Liver (tissue), 9 donors: ENCODE results near the gene CNMD. TPM values are rescaled to one million over a fixed set of nuclear protein-coding genes. Genes with fewer than 3 reads are reported as not detected.

ENCODE experiments used
- DNase-seq: peaks from one replicate; pipeline ENCODE4 v3.0.0-alpha.2; 2017; ENCODE audit warnings: low spot score
- H3K27ac ChIP-seq, 2 donors: one replicate each; pipeline ENCODE4 v1.7.0; 2013; ENCODE audit warnings: inconsistent platforms in 2 of 2, low read length in 2 of 2, control low read depth in 1 of 2, low read depth in 1 of 2, mild to moderate bottlenecking in 1 of 2
- H3K27me3 ChIP-seq, 4 donors: one replicate each; pipeline versions ENCODE4 v1.6.1 to v1.7.0; 2013; ENCODE audit warnings: low read length in 3 of 4, inconsistent platforms in 1 of 4, mild to moderate bottlenecking in 1 of 4, moderate library complexity in 1 of 4; ENCODE audit not compliant: control insufficient read depth in 4 of 4, insufficient read depth in 4 of 4
- H3K36me3 ChIP-seq, 4 donors: one replicate each; pipeline versions ENCODE4 v1.6.1 to v1.7.0; 2013; ENCODE audit warnings: low read length in 3 of 4, mild to moderate bottlenecking in 3 of 4, low read depth in 1 of 4, moderate library complexity in 1 of 4; ENCODE audit not compliant: control insufficient read depth in 4 of 4, insufficient read depth in 3 of 4
- H3K4me1 ChIP-seq, 4 donors: one replicate each; pipeline versions ENCODE4 v1.6.1 to v1.7.0; 2013; ENCODE audit warnings: low read length in 3 of 4, mild to moderate bottlenecking in 3 of 4, moderate library complexity in 1 of 4; ENCODE audit not compliant: control insufficient read depth in 4 of 4, insufficient read depth in 4 of 4
- H3K4me3 ChIP-seq, 3 donors: one replicate each; pipeline versions ENCODE4 v1.6.1 to v1.7.0; 2013; ENCODE audit warnings: low read length in 3 of 3, control low read depth in 1 of 3, low read depth in 1 of 3, mild to moderate bottlenecking in 1 of 3
- H3K9ac ChIP-seq, 2 donors: one replicate each; pipeline ENCODE4 v1.7.0; 2013; ENCODE audit warnings: low read length in 2 of 2, mild to moderate bottlenecking in 2 of 2, moderate library complexity in 2 of 2, control low read depth in 1 of 2, low read depth in 1 of 2
- H3K9me3 ChIP-seq, 4 donors: one replicate each; pipeline versions ENCODE4 v1.6.1 to v1.7.0; 2013; ENCODE audit warnings: low read length in 3 of 4; ENCODE audit not compliant: control insufficient read depth in 4 of 4
- FOXA1 ChIP-seq: IDR thresholded peaks from 2 replicates; pipeline ENCODE4 v1.6.1; 2016; ENCODE audit warnings: antibody characterized with exemption
- FOXA2 ChIP-seq: IDR thresholded peaks from 2 replicates; pipeline ENCODE4 v1.6.1; 2016; ENCODE audit warnings: antibody characterized with exemption
- GABPA ChIP-seq, 2 donors: IDR thresholded peaks in 1 of 2; conservative IDR thresholded peaks in 1 of 2; 2 replicates each; pipeline ENCODE4 v1.6.1; 2016; ENCODE audit warnings: antibody characterized with exemption in 2 of 2, mild to moderate bottlenecking in 1 of 2, moderate library complexity in 1 of 2
- HNF4A ChIP-seq, 2 donors: conservative IDR thresholded peaks; 2 replicates each; pipeline ENCODE4 v1.6.1; 2016; ENCODE audit warnings: antibody characterized with exemption in 2 of 2, mild to moderate bottlenecking in 2 of 2
- HNF4G ChIP-seq: IDR thresholded peaks from 2 replicates; pipeline ENCODE4 v1.6.1; 2016; ENCODE audit warnings: antibody characterized with exemption
- JUND ChIP-seq, 2 donors: IDR thresholded peaks; 2 replicates each; pipeline ENCODE4 v1.6.1; 2016; ENCODE audit warnings: antibody characterized with exemption in 2 of 2
- NR2F2 ChIP-seq: IDR thresholded peaks from 2 replicates; pipeline ENCODE4 v1.6.1; 2016; ENCODE audit warnings: antibody characterized with exemption
- RAD21 ChIP-seq, 2 donors: IDR thresholded peaks; 2 replicates each; pipeline ENCODE4 v1.6.1; 2016; ENCODE audit warnings: antibody characterized with exemption in 2 of 2, mild to moderate bottlenecking in 2 of 2
- REST ChIP-seq: IDR thresholded peaks from 2 replicates; pipeline ENCODE4 v1.6.1; 2016; ENCODE audit warnings: antibody characterized with exemption, mild to moderate bottlenecking
- SP1 ChIP-seq: IDR thresholded peaks from 2 replicates; pipeline ENCODE4 v1.6.1; 2018; ENCODE audit warnings: antibody characterized with exemption, mild to moderate bottlenecking
- TAF1 ChIP-seq: conservative IDR thresholded peaks from 2 replicates; pipeline ENCODE4 v1.6.1; 2016; ENCODE audit warnings: antibody characterized with exemption, mild to moderate bottlenecking
- YY1 ChIP-seq: IDR thresholded peaks from 2 replicates; pipeline ENCODE4 v1.6.1; 2016; ENCODE audit warnings: antibody characterized with exemption, mild to moderate bottlenecking
- WGBS: extraction: QIAGEN DNeasy Blood & Tissue Kit; methylation state at CpG from one replicate; pipeline ENCODE4 v1.1.7; 2013; 5-methylcytosine and 5-hydroxymethylcytosine counted together
- polyA plus RNA-seq, 2 donors: library from polyadenylated mRNA; stranded (reverse) in 1 of 2; unstranded in 1 of 2; fragments of 200-250 nt in 1 of 2; fragments of >200 nt in 1 of 2; fragmentation: Nextera tagmentation in 1 of 2; extraction: Ambion mirVana in 1 of 2; gene quantifications; one replicate each; pipeline versions ENCODE4 v1.2.1 to v1.2.3, GENCODE V29; 2013 to 2015
- total RNA-seq, 2 donors: library from RNA; depleted of rRNA; stranded (reverse); fragments of >200 nt; gene quantifications; one replicate each; pipeline ENCODE4 v1.2.3, GENCODE V29; 2014
- TF ChIP-seq, protein P1 (sequence below): fragments of 150-350 bp; IDR thresholded peaks from 2 replicates; pipeline ENCODE4 v1.5.1; 2017; ENCODE audit warnings: improper control_type of control experiment, low read depth, low read length; ENCODE audit not compliant: missing input control
- TF ChIP-seq, protein P2 (sequence below): IDR thresholded peaks from 2 replicates; pipeline ENCODE4 v1.6.1; 2016; ENCODE audit warnings: antibody characterized with exemption
- donor health status: healthy.
- donor health status: healthy.
- donor health status: healthy.
- donor health status: healthy.
- donor health status: healthy.

Gene CNMD
- total and polyA plus RNA-seq, 4 donors: not detected

DNA sequence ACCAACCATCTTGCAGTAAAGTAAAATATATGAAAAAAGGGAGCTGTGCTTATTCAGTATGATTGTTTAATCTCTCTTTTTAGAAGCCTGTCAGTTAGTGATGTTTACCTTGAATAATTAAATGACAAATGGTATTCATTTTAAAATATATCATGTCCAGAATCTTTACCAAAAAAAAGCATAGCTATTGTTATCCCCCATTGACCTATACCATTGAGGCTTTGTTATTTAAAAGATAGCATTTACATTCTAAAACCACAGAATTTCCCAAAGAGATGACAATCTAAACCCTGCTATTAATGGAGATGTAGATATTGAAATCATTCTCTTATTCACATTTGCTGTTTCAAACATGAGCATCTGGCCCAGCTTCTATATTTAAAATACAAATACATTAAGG, 2.2 kb downstream of the CNMD start:
- H3K27me3 ChIP-seq: peaks cover 0 to 7% (median 6%) of the 10 kb centered on the region in 4 donors
- TF ChIP-seq YY1: no peak
- TF ChIP-seq FOXA1: no peak
- no peak for TF ChIP-seq NR2F2
- no peak for TF ChIP-seq HNF4A (conservative IDR thresholded peaks at IDR 0.05)
- no peak for TF ChIP-seq FOXA2
- TF ChIP-seq HNF4G: no peak
- no peak for TF ChIP-seq SP1
- no peak for TF ChIP-seq TAF1
- TF ChIP-seq JUND (IDR thresholded peaks at IDR 0.05): no peak
- TF ChIP-seq, protein P1, sequence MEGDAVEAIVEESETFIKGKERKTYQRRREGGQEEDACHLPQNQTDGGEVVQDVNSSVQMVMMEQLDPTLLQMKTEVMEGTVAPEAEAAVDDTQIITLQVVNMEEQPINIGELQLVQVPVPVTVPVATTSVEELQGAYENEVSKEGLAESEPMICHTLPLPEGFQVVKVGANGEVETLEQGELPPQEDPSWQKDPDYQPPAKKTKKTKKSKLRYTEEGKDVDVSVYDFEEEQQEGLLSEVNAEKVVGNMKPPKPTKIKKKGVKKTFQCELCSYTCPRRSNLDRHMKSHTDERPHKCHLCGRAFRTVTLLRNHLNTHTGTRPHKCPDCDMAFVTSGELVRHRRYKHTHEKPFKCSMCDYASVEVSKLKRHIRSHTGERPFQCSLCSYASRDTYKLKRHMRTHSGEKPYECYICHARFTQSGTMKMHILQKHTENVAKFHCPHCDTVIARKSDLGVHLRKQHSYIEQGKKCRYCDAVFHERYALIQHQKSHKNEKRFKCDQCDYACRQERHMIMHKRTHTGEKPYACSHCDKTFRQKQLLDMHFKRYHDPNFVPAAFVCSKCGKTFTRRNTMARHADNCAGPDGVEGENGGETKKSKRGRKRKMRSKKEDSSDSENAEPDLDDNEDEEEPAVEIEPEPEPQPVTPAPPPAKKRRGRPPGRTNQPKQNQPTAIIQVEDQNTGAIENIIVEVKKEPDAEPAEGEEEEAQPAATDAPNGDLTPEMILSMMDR: no peak
- TF ChIP-seq RAD21 (IDR thresholded peaks at IDR 0.05): no peak
- no peaks in the 10 kb centered on the region for H3K9me3 ChIP-seq
- no peak overlapping the region for H3K4me3 ChIP-seq
- H3K4me1 ChIP-seq: peaks cover 3 to 9% (median 8%) of the 10 kb centered on the region in 4 donors
- H3K9ac ChIP-seq: no peak overlapping the region
- H3K27ac ChIP-seq: no peak overlapping the region
- no peaks in the 10 kb centered on the region for H3K36me3 ChIP-seq
- DNase-seq: no peak

DNA sequence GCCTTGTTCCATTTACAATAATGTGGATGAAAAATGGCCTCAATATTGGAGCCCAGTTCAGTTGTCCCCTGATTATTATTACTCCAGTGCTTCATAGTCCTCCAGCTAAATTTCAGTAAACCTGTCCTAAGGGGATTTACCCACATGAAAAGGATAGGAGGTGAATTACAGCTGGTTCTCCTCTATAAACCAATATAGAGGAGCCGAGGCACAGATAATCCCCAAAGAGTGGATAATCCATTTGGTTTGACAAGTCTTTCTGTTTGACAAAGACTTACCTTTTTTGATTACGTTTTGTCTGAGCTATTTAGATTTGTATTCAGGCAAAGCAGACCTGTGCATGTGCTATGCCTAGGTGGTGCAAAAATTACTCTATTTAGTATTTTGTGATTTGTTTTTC, 2.7 kb downstream of the CNMD start:
- TF ChIP-seq REST (no peak), FOXA1 (no peak), GABPA (IDR thresholded peaks at IDR 0.05 in 1 of 2, conservative IDR thresholded peaks at IDR 0.05 in 1 of 2) (no peak), SP1 (no peak), HNF4A (conservative IDR thresholded peaks at IDR 0.05) (no peak), YY1 (no peak), HNF4G (no peak)
- TF ChIP-seq, protein P2, sequence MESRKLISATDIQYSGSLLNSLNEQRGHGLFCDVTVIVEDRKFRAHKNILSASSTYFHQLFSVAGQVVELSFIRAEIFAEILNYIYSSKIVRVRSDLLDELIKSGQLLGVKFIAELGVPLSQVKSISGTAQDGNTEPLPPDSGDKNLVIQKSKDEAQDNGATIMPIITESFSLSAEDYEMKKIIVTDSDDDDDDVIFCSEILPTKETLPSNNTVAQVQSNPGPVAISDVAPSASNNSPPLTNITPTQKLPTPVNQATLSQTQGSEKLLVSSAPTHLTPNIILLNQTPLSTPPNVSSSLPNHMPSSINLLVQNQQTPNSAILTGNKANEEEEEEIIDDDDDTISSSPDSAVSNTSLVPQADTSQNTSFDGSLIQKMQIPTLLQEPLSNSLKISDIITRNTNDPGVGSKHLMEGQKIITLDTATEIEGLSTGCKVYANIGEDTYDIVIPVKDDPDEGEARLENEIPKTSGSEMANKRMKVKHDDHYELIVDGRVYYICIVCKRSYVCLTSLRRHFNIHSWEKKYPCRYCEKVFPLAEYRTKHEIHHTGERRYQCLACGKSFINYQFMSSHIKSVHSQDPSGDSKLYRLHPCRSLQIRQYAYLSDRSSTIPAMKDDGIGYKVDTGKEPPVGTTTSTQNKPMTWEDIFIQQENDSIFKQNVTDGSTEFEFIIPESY: no peak

More for the DNA sequence above, 2.7 kb downstream of the CNMD start:
- peaks cover 0 to 7% (median 6%) of the 10 kb centered on the region in 4 donors for H3K27me3 ChIP-seq
- WGBS: 67% methylated on average over 2 of the region's 2 CpGs
- no peak overlapping the region for H3K4me3 ChIP-seq
- H3K27ac ChIP-seq: no peak overlapping the region
- no peak overlapping the region for H3K9ac ChIP-seq
- H3K4me1 ChIP-seq: peaks cover 3 to 9% (median 8%) of the 10 kb centered on the region in 4 donors
- no peak for DNase-seq
- H3K9me3 ChIP-seq: no peaks in the 10 kb centered on the region
- H3K36me3 ChIP-seq: no peaks in the 10 kb centered on the region
